ENCODE data around the gene COBL. TPM values are rescaled to one million over a fixed set of nuclear protein-coding genes. Genes with fewer than 3 reads are reported as not detected.

The COBL gene
- total RNA-seq, 1 donor from 2014 or later: 25.7 TPM

DNA sequence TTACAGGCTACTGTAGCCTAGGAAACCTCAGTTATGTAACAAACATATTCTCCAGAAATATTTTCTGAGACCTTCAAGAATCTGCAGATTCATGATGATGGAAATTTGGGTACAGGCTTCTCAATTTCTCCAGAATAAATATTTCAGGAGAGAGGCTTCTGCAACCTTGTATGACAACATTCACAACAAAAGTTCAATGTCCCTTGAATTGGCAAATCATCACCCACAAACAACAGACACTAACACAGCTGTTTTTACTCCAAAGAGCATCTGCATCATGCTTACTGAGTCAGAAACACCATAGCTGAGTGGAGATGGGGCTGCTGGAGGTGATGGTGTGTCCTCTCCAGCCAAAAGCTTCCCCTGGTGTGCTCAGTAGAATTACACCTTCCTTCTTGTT, 9.3 kb upstream of the COBL start:
- TF ChIP-seq, protein P1, sequence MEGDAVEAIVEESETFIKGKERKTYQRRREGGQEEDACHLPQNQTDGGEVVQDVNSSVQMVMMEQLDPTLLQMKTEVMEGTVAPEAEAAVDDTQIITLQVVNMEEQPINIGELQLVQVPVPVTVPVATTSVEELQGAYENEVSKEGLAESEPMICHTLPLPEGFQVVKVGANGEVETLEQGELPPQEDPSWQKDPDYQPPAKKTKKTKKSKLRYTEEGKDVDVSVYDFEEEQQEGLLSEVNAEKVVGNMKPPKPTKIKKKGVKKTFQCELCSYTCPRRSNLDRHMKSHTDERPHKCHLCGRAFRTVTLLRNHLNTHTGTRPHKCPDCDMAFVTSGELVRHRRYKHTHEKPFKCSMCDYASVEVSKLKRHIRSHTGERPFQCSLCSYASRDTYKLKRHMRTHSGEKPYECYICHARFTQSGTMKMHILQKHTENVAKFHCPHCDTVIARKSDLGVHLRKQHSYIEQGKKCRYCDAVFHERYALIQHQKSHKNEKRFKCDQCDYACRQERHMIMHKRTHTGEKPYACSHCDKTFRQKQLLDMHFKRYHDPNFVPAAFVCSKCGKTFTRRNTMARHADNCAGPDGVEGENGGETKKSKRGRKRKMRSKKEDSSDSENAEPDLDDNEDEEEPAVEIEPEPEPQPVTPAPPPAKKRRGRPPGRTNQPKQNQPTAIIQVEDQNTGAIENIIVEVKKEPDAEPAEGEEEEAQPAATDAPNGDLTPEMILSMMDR (conservative IDR thresholded peaks at IDR 0.05): no peak
- H3K27ac Mint-ChIP-seq: no peak overlapping the region
- peaks cover 4% of the 10 kb centered on the region for H3K4me1 Mint-ChIP-seq (ENCODE audit: unreplicated experiment)

DNA sequence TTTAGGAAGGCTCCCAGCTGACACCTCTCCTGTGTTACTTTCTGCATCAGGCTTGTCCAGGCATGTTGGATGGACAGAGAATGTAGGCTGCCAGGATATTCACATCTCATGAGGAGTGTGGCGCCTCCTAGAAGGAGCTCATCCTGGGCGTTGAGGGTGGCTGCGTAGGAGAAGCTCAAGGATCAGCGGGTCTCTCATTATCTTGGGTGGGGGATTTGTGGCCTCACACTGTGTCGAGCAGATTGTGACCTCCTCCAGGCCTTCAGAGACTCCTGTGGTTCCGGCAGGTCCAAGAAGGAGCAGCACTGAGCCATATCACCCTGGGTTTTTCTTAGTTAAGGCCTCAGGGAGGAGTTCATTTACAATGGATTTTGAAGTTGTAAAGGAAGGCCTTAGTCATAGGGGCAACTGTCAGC, 8.7 kb upstream of the COBL start:
- TF ChIP-seq, protein P1 (conservative IDR thresholded peaks at IDR 0.05): no peak
- Mint-ChIP-seq H3K27ac (peak overlapping the region; percentile 61), H3K4me3 (no peak overlapping the region), H3K4me1 (ENCODE audit: unreplicated experiment) (peaks cover 4% of the 10 kb centered on the region), H3K36me3 (no peaks in the 10 kb centered on the region), H3K27me3 (no peaks in the 10 kb centered on the region), H3K9me3 (no peaks in the 10 kb centered on the region)
- DNase-seq (ENCODE audit: extremely low spot score, unreplicated experiment): peak; percentile 36

More for the DNA sequence above, 9.3 kb upstream of the COBL start:
- H3K4me3 Mint-ChIP-seq: no peak overlapping the region
- H3K27me3 Mint-ChIP-seq: no peaks in the 10 kb centered on the region
- H3K36me3 Mint-ChIP-seq: no peaks in the 10 kb centered on the region
- H3K9me3 Mint-ChIP-seq: no peaks in the 10 kb centered on the region
- no peak for DNase-seq (ENCODE audit: extremely low spot score, unreplicated experiment)

DNA sequence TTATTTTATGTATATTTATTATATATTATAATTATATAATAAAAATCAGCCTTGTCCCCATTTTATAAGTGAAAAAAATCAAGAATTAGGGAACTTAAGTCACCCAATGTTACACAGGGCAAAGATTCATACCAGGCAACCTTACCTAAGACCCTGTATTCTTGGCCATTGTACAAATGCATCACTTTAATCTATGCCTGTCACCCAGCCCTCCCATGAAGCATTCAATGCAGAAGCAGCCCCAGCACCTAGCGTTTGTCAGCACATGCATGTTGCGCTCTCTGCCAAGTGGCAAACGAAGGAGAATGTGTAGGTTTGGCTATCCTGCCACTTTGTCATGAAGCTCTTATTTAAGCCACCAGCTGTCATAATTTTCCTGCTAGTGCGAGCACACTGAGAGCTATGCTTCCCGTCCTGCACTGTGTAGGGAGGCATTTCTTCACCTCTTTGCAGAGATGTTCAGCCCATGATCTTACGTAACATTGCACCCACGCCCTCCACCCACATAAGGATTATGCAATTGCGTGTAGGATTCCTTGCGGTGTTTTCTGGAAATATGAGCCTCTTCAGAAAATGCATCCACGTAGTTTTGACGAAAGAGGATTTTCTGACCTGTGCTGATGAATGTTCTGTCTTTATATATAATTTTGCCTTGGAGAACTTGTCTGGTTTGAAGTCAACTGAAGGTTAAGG, 7.7 kb upstream of the COBL start:
- TF ChIP-seq, protein P1 (conservative IDR thresholded peaks at IDR 0.05): no peak
- H3K27ac Mint-ChIP-seq: peak overlapping the region; percentile 75
- H3K27me3 Mint-ChIP-seq: no peaks in the 10 kb centered on the region
- DNase-seq (ENCODE audit: extremely low spot score, unreplicated experiment): no peak
- H3K36me3 Mint-ChIP-seq: no peaks in the 10 kb centered on the region
- H3K4me3 Mint-ChIP-seq: peak overlapping the region; percentile 47
- H3K9me3 Mint-ChIP-seq: no peaks in the 10 kb centered on the region
- peaks cover 4% of the 10 kb centered on the region for H3K4me1 Mint-ChIP-seq (ENCODE audit: unreplicated experiment)

DNA sequence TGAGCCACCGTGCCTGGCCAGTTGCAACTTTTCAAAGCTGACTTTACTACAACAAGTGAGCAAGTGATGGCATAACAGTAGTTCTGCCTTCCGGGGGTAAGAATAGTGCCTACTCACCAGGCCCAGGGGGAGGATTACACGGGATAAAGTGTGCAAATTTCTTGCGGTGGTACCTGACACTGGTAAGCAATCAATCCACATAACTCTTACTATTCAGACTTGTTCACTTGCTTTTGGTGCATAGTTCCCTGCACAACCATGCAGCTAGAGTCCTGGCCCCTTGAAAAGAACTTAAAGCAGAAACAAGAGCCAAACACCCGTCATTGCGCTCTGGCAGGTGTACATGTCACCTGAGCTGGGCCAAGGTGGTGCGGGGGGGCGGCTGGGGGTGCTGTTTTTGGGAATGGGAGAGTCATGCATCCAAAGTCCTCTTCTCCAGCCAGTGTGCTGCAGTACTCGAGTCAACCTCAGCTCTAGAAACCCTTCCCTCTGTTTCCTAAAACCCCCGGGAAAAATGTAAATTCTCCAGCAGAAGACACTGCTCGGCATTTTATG, 5.4 kb upstream of the COBL start:
- H3K4me3 Mint-ChIP-seq: no peak overlapping the region
- no peaks in the 10 kb centered on the region for H3K36me3 Mint-ChIP-seq
- peaks cover 10% of the 10 kb centered on the region for H3K4me1 Mint-ChIP-seq (ENCODE audit: unreplicated experiment)
- H3K27ac Mint-ChIP-seq: no peak overlapping the region
- peaks cover 11% of the 10 kb centered on the region for H3K27me3 Mint-ChIP-seq
- no peaks in the 10 kb centered on the region for H3K9me3 Mint-ChIP-seq
- no peak for DNase-seq (ENCODE audit: extremely low spot score, unreplicated experiment)
- TF ChIP-seq, protein P1 (conservative IDR thresholded peaks at IDR 0.05): no peak

DNA sequence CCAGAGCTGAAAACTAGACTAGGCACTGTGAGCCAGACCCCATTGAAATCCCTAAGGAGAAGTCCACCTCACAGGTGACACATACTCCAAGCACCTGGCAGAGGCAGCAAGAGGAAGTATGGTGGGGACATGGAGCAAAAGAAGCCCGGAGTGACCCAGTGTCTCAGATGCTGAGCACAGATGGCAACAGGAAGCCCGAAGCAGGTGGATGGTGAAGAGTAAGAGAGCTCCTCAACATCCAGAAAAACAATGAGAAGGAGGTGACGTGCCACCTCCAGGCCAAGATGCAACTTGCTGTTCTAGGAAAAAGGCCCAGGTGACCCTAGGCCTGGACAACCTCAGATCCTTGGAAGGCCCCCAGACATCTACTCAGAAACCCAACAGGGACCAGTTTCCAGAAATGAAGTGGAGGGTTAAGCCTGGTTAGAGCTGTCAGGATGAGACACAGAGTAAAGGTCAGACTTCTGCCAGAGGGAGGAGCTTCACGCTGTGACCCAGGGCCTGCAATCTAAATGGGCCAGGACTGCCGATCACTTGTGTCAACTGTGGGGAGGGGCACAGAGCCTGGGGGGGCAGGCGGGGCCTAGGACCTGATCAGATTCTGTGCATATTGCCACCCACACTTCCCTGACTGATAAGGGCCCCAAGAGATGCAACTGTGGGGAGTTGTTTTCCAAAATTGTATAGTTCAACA, 2.4 kb upstream of the COBL start:
- TF ChIP-seq, protein P1 (conservative IDR thresholded peaks at IDR 0.05): no peak
- Mint-ChIP-seq H3K36me3 (no peaks in the 10 kb centered on the region), H3K4me3 (peak overlapping the region; percentile 39), H3K9me3 (no peaks in the 10 kb centered on the region), H3K27me3 (peaks cover 29% of the 10 kb centered on the region), H3K27ac (peak overlapping the region; percentile 79), H3K4me1 (ENCODE audit: unreplicated experiment) (peaks cover 11% of the 10 kb centered on the region)
- DNase-seq (ENCODE audit: extremely low spot score, unreplicated experiment): no peak

All from type B pancreatic cell (in vitro differentiated cells).